BJ (cell line): ENCODE results near the gene GBP7. TPM values are rescaled to one million over a fixed set of nuclear protein-coding genes. Genes with fewer than 3 reads are reported as not detected.

Experiments used
- CTCF ChIA-PET: fragments of 350-600 bp; formaldehyde crosslinking; extraction: SDS; loops from one replicate; lab custom pipeline; 2021; ENCODE audit warnings: antibody characterized with exemption, inconsistent platforms; lab: Yijun Ruan, JAX
- POLR2A ChIA-PET: fragments of 300-600 bp; sonication (Branson Sonifier 250); formaldehyde crosslinking; extraction: SDS; loops from one replicate; lab custom pipeline; 2021; ENCODE audit warnings: antibody characterized with exemption; lab: Charles Lee
- DNase-seq: peaks from one replicate; pipeline ENCODE4 v3.0.0-alpha.2; 2011; ENCODE audit warnings: low read depth
- H3K27me3 ChIP-seq: 2 replicates; pipeline ENCODE4 v1.6.0; 2011; ENCODE audit warnings: low read length; ENCODE audit not compliant: control insufficient read depth, insufficient read depth
- H3K36me3 ChIP-seq: 2 replicates; pipeline ENCODE4 v1.5.1; 2011; ENCODE audit warnings: low read length; ENCODE audit not compliant: control insufficient read depth, insufficient read depth
- H3K4me3 ChIP-seq: 2 replicates; pipeline ENCODE4 v1.5.1; 2011; ENCODE audit warnings: low read depth, mild to moderate bottlenecking, control low read depth, low read length
- polyA plus RNA-seq: library from polyadenylated mRNA; depleted of rRNA; stranded (reverse); fragments of >200 nt; gene quantifications from 2 replicates; pipeline ENCODE4 v1.2.3, GENCODE V29; 2011
- TF ChIP-seq, protein P1 (sequence below): IDR thresholded peaks from 2 replicates; pipeline ENCODE4 v1.5.1; 2011; ENCODE audit warnings: low read depth, mild to moderate bottlenecking, control low read depth, inconsistent platforms, low read length, moderate library complexity; ENCODE audit not compliant: insufficient read depth

GBP7 gene
- polyA plus RNA-seq, 1 experiment = not detected

DNA sequence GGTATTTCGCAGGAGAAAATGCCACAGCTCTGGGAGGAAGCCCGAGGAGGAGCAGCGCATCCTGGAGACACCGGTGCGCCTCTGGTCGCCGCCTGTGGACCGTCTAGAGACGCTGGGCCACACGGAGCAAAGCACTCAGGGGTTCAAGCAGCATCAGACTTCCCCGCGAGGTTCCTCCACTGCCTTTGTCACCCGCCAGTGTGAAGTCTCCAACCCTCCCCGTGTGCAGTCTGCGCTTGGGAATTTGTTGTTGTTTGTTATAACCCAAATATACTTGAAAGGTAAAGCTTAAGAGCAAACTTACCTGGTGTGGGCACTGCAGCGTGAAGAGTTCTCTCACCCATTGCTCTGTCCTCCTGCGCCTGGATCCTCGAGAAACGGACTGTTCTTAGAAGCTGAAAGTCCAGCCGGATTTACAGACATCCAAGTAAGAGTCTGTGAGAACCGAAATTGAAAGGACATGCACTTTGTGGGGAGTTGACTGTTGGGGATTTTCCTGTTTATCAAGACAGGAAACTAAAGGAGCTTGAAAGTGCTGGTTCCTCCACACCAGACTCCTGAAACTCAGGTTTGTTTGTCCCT lies 22.8 kb upstream of the GBP7 start, which contains the start of gene GBP4:
TSS of gene GBP4 (minus strand) at position 452 of the 582 bp plus-strand sequence. CDS start at position 344, 108 bp downstream.
- POLR2A ChIA-PET = interaction anchor here (0.6 kb wide), 1 partner anchor 52 kb away, joined by 3 read pairs; no protein-coding TSS in a partner anchor
- CTCF ChIA-PET = no interaction called here
- no peak for DNase-seq
- H3K27me3 ChIP-seq = no peaks in the 10 kb centered on the region
- H3K4me3 ChIP-seq = peak within 1 kb of the TSS; percentile 42
- TF ChIP-seq, protein P1, sequence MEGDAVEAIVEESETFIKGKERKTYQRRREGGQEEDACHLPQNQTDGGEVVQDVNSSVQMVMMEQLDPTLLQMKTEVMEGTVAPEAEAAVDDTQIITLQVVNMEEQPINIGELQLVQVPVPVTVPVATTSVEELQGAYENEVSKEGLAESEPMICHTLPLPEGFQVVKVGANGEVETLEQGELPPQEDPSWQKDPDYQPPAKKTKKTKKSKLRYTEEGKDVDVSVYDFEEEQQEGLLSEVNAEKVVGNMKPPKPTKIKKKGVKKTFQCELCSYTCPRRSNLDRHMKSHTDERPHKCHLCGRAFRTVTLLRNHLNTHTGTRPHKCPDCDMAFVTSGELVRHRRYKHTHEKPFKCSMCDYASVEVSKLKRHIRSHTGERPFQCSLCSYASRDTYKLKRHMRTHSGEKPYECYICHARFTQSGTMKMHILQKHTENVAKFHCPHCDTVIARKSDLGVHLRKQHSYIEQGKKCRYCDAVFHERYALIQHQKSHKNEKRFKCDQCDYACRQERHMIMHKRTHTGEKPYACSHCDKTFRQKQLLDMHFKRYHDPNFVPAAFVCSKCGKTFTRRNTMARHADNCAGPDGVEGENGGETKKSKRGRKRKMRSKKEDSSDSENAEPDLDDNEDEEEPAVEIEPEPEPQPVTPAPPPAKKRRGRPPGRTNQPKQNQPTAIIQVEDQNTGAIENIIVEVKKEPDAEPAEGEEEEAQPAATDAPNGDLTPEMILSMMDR = no peak
- no peaks in the 10 kb centered on the region for H3K36me3 ChIP-seq

DNA sequence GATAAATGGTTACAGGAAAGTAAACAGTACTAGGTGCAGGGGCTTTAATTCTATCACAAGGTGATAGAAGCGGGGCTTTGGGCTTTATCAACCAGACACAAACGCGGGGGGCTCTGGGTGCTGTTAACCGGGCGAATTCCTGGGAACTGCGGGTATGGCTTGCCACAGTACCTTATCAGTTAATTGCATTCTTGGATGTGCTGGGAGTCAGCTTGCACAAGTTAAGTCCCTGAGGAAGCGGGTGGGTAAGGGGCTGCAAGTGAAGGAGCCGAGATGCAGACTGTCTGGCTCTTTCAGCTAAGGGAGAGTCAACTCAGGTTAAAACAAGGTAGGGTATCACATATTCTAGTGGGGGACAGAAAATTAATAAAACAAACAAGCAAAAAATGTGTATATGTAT lies 22.3 kb upstream of the GBP7 start:
- POLR2A ChIA-PET = no interaction called here

DNA sequence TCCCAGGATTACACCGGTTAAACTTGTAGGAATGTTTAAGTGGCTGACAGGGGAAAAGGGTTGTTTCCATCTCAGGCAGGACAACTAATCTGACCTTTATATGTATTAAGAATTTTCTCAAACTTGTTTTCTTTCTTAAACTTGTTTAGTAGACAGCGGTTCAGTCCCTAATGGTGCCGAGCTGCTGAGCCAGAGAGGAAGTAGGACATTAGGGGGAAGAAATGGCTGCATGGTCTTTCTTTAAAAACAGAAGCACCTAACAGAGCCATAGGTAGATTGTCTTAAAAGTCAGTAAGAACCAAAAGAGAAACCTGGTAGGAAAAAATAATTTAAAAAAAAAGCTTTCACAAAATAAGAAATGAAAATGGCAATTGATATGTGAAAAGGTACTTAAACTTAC lies 19.7 kb upstream of the GBP7 start:
- H3K27me3 ChIP-seq = no peaks in the 10 kb centered on the region
- DNase-seq = no peak
- POLR2A ChIA-PET = no interaction called here
- no peak overlapping the region for H3K4me3 ChIP-seq
- CTCF ChIA-PET = interaction anchor here (0.5 kb wide), 1 partner anchor 224 kb away, joined by 4 read pairs; no protein-coding TSS in a partner anchor
- TF ChIP-seq, protein P1 = no peak
- H3K36me3 ChIP-seq = no peaks in the 10 kb centered on the region

More for the DNA sequence above, 22.3 kb upstream of the GBP7 start:
- TF ChIP-seq, protein P1 = no peak
- no peak for DNase-seq
- no peaks in the 10 kb centered on the region for H3K36me3 ChIP-seq
- H3K27me3 ChIP-seq = no peaks in the 10 kb centered on the region
- H3K4me3 ChIP-seq = peak overlapping the region; percentile 42
- CTCF ChIA-PET = no interaction called here

DNA sequence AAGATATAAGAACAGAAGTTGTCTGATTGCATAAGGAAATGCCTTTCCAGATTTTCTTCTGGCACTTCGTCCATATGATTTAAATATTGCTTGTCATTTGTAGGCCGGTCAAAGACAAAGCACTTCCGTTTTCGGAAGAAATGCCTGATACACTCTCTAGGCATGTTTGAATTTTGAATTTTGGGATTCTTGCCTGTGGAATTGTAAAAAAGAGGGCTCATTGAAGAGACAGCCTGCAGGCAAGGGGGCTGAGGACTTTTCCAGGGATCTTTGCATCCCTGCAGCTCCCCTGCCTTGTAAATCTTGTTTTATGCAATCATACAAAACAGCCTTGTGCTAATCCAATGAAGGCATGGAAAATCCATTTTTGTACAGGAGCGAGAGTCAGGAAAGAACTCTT lies 15.5 kb upstream of the GBP7 start:
- no peaks in the 10 kb centered on the region for H3K27me3 ChIP-seq
- ChIA-PET POLR2A (no interaction called here), CTCF (no interaction called here)
- DNase-seq = no peak
- no peak overlapping the region for H3K4me3 ChIP-seq
- H3K36me3 ChIP-seq = no peaks in the 10 kb centered on the region
- TF ChIP-seq, protein P1 = no peak

DNA sequence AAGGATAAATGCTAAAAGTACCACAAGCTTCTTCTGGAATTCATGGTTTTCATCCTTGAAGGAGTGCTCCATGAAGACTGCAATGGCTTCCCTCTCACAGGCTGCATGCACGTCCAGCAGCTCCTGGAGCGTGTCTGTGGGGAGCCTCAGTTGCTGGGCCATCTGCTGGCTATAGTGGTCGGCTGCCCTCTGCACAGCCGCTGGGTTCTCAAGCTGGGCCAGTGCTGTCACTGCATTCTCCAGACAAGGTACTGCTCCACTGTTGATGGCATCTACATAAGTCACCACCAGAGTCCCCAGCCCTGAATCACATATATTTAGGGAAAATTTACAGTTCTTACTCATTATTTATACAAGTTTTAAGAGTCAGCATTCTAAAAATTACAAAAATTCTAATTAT lies 14.2 kb upstream of the GBP7 start:
- TF ChIP-seq, protein P1 = no peak
- Histone ChIP-seq H3K36me3 (no peaks in the 10 kb centered on the region), H3K27me3 (no peaks in the 10 kb centered on the region), H3K4me3 (no peak overlapping the region)
- DNase-seq = no peak
- ChIA-PET CTCF (no interaction called here), POLR2A (no interaction called here)
